GM12875 (cell line): ENCODE results near the gene OR13D1.

Experiments
- H3K4me3 ChIP-seq: one replicate; pipeline ENCODE4 v1.5.1; 2011; ENCODE audit warnings: low read depth, low read length, control low read depth
- CTCF ChIP-seq: IDR thresholded peaks from 2 replicates; pipeline ENCODE4 v1.5.1; 2011; ENCODE audit warnings: low read depth, mild to moderate bottlenecking, control low read depth, inconsistent platforms, low read length, moderate library complexity, borderline replicate concordance; ENCODE audit not compliant: insufficient read depth

The OR13D1 gene

GRCh38 chr9:104725014-104725413 is 30.7 kb downstream of the OR13D1 start:
- H3K4me3 ChIP-seq = no peak overlapping the region
- TF ChIP-seq CTCF = no peak

GRCh38 chr9:104738452-104738851 is 44.1 kb downstream of the OR13D1 start:
- no peak for TF ChIP-seq CTCF

GRCh38 chr9:104740621-104741020 is 46.3 kb downstream of the OR13D1 start:
- no peak for TF ChIP-seq CTCF
- no peak overlapping the region for H3K4me3 ChIP-seq

More at GRCh38 chr9:104738452-104738851, 44.1 kb downstream of the OR13D1 start:
- no peak overlapping the region for H3K4me3 ChIP-seq

- TF ChIP-seq CTCF = peak; percentile 55; the same call in 1 of the 2 replicates
- no peak overlapping the region for H3K4me3 ChIP-seq
Observed at GRCh38 chr9:104743376-104743985, 49.2 kb downstream of the OR13D1 start.
